GM12801 (cell line): ENCODE results near the gene IRGM.
"Not testable (repeated sequence)": the region's sequence is repeated elsewhere in the genome, so short reads cannot be mapped to it uniquely, and the experiment has no call there.

Experiments
- TF ChIP-seq, protein P1 (sequence below): IDR thresholded peaks from one replicate; pipeline ENCODE4 v1.5.1; 2011; ENCODE audit warnings: control low read depth; ENCODE audit not compliant: insufficient read length; ENCODE audit errors: extremely low read depth

The IRGM gene, protein sequence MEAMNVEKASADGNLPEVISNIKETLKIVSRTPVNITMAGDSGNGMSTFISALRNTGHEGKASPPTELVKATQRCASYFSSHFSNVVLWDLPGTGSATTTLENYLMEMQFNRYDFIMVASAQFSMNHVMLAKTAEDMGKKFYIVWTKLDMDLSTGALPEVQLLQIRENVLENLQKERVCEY

DNA sequence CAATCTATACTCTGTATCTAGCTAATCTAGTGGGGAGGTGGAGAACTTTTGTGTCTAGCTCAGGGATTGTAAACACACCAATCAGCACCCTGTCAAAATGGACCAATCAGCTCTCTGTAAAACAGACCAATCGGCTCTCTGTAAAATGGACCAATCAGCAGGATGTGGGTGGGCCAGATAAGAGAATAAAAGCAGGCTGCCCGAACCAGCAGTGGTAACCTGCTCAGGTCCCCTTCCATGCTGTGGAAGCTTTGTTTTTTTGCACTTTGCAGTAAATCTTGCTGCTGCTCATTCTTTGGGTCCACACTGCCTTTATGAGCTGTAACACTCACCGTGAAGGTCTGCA lies at the start of gene IRGM:
IRGM (plus strand) TSS at position 214 of the 346 bp plus-strand sequence. CDS start 1,603 bp downstream, outside the sequence.
- TF ChIP-seq, protein P1, sequence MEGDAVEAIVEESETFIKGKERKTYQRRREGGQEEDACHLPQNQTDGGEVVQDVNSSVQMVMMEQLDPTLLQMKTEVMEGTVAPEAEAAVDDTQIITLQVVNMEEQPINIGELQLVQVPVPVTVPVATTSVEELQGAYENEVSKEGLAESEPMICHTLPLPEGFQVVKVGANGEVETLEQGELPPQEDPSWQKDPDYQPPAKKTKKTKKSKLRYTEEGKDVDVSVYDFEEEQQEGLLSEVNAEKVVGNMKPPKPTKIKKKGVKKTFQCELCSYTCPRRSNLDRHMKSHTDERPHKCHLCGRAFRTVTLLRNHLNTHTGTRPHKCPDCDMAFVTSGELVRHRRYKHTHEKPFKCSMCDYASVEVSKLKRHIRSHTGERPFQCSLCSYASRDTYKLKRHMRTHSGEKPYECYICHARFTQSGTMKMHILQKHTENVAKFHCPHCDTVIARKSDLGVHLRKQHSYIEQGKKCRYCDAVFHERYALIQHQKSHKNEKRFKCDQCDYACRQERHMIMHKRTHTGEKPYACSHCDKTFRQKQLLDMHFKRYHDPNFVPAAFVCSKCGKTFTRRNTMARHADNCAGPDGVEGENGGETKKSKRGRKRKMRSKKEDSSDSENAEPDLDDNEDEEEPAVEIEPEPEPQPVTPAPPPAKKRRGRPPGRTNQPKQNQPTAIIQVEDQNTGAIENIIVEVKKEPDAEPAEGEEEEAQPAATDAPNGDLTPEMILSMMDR, result not testable (repeated sequence)

DNA sequence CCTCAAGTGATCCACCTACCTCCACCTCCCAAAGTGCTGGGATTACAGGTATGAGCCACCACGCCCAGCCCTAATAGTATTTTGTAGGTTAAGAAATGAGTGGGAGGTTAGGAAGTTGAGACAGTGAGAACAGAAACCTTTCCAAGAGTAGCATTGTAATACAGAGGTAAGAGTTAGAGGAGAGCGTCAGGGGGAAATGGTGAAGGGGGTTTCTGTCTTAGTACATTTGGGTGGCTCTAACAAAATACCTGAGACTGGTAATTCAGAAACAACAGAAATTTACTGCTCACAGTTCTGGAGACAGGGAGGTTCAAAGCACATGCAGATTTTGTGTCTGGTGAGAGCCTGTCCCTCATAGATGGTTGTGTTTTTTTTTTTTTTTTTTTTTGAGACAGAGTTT lies 48.9 kb upstream of the IRGM start:
- TF ChIP-seq, protein P1, result no peak

DNA sequence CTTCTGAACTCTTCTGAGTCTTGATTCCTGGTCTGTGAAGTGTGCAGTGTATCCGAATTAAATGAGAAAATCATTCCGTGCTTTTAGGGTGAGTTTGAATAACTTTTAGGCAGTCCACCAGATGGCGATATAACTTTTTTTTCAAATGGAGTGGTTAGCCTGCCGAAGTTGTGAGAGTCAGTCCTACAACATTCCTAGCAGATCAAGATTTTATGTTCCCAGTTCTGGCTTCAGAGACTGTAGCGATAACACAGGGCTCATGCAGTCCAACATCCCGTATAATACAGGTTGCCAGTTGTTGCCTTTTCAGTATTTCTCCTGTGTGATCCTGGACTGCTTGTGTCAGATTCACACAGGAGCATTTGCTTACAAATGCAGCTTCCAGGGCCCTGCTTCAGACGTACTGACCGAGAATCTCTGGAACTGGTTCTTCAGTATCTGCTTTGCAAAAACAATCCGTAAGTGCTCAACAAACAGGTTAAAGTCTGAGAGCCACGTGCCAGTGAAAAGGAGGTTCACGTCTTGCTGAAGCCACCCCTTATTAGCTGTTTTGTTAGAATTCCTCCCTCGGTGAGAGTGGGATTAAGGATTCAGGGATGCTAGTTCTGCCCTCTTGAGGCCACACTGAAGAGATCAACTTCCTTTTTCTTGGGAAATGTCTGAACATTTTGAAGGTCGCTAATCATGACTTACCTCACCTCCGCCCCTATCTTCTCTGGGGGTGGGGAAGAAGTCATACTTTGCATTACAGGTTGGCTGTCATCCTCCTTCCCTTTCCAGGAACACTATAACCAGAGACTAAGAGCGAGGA lies 45.0 kb upstream of the IRGM start:
- TF ChIP-seq, protein P1, result no peak

DNA sequence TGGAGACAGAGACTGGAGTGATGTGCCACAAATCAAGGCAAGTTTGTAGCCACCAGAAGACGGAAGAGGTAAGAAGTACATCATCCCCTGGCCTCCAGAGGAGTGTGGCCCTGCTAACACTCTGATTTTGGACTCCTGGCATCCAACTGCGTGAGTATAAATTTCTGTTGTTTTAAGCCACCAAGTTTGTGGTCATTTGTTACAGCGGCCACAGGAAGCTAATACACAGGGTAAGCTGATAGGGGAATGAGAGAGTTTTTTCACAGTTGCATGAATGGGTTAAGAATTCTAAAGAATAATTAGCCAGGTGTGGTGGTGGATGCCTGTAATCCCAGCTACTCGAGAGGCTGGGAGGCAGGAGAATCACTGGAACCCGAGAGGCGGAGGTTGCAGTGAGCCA lies 41.9 kb upstream of the IRGM start:
- TF ChIP-seq, protein P1, result no peak

DNA sequence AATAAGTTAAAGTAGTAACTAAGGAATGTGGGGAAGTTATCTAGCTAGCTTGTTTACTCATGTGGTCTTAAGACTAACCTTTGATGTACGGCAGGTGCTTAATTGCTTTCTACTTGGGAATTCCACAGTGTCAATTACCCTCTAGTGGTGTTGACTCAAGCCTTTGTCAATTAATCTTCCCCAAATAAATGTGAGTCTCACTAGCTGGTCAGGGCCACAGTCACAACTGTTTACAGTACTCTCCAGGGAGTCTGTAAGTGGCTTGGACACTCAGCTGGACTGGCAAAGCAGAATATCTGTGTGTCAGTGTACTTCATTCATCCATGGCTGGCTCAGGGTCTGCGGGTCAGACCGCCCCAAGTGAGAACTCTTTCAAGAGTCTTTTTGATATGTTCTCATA lies 37.0 kb upstream of the IRGM start:
- TF ChIP-seq, protein P1, result no peak

DNA sequence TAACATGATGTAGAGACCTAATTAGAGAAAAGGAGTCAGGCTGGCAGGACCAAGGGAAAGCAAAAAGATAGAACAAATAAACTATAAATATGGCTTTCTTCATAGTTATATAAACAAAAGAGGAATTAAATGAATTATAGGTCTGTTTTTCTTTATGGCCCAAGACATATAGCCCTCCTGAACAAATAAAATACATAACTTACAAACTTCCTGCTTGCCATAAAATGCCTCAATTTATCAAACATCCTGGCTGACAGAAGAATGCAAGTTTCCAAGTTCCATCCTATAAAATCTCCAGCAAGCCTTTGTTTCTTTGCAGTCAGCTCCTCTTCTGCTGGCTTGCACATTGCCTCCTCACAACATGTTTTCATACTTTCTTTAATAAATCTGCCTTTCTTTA lies 31.3 kb upstream of the IRGM start:
- TF ChIP-seq, protein P1, result no peak

DNA sequence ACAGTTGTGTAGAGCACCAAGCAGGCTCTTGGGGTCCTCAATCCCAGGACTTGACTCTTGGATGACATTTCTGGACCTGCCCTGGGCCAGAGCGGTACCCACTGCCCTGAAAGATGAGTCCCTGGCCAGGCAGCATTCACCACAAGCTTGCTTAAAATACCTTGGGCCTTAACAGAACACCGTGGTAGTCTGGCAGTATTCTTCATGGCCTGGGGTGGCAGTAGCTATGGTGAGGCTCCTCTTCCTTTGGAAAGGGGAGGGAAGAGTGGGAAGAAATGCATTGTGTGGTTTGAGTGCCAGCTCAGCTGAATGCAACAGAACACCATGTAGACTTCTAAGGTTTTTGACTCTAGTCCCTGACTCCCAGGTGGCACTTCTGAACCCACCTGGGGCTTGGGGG lies 29.4 kb upstream of the IRGM start:
- TF ChIP-seq, protein P1, result no peak
